ENCODE measurements around the gene CHRNE.

Gene CHRNE

GRCh38 chr17:4903051-4903818, at the start of gene CHRNE:
Gene CHRNE (minus strand): TSS chr17:4903098. CDS start chr17:4903063, 35 bp downstream.
- in situ Hi-C loops (cut with MboI; ENCODE audit: low sequenced_read_pairs): no loop called here

- in situ Hi-C loops (cut with MboI; ENCODE audit: low sequenced_read_pairs): no loop called here
These were observed 48.6 kb upstream of the CHRNE start for GRCh38 chr17:4951486-4951885.

- in situ Hi-C loops (cut with MboI; ENCODE audit: low sequenced_read_pairs): no loop called here
These were observed 47.9 kb upstream of the CHRNE start, which contains the start of gene ENO3 for GRCh38 chr17:4950746-4951204. Gene ENO3 (plus strand): TSS chr17:4951119. CDS start chr17:4951830, 711 bp downstream.

GRCh38 chr17:4950075-4950745, 47.3 kb upstream of the CHRNE start:
- in situ Hi-C loops (cut with MboI; ENCODE audit: low sequenced_read_pairs): no loop called here

DNA sequence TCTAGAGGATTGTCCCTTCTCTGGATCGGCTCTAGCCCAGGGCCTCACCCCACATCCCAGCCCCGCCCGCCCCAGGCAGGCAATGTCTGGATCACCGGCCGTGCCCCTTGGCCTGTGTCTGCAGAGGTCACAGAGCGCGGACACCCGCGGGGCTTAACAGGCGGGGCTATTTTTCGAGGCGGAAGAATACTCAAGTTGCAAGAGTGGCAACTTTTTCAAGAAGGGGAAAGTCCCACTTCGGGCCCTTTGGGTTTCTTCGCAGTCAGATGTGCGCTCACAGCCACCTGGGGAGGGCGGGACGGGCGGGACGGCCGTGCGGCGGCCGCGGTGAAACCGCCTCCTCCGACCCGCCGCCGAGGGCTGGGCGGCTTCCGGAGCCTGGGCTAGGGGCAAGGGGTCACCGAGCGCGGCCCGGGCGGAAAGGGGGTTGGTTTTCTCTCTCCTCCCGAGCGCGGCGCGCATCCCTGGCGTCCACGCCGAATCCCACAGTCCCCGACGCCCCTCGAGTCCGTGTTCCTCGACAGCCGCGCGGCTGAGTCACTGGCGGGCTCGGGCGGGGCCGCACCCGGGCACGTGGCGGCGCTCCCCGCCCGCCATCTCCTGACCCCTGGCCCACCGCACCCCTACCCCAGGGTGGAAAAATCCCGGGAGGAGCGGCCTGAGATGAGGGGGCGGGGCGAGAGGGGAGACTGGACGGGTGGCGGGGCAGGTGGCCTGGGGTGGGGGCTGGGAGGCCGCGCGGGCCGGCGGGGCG, 46.6 kb upstream of the CHRNE start:
- in situ Hi-C loops (cut with MboI; ENCODE audit: low sequenced_read_pairs): no loop called here

- in situ Hi-C loops (cut with MboI; ENCODE audit: low sequenced_read_pairs): no loop called here
These were observed 46.0 kb upstream of the CHRNE start for GRCh38 chr17:4948931-4949320.

DNA sequence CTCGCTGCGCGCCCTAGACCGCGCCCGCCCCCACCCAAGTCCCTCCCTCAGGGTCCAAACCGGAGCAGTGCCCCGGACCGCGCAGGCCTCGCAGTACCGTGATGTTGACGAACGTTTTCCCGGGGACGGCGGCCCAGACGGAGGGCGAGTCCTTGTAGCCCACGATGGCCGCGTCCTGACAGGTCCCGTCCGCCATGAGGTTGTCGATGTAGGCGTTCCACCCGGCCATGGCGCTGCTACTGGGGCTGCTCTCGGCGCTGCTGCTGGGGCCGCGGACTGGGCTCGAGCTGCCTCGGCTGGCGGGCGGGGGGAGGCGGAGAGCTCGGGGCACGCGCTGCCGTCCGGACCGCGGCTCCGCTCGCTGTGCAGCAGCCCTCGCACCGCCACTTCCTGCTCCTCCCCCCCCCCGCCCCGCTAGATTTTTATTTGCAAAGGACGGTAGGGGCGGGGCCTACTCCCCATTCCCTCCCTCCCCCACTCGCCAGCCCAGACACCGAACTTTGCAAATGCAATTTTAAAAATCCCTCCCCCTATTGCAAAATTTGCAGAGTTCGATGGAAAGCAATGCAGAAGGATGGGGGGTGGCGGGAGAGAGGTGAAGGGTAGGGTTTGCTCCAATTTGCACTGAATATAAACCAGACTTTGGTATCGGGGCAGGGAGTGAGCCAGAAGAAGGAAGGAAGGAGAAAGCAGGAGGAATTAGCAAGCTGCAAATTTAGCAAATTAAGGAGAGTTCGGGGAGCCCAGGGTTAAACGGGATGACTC, 45.5 kb upstream of the CHRNE start, which contains the start of gene PFN1:
TSS of gene PFN1 (minus strand) at position 365 of the 765 bp plus-strand sequence. CDS start at position 229, 136 bp downstream.
- in situ Hi-C loops (cut with MboI; ENCODE audit: low sequenced_read_pairs): no loop called here

- in situ Hi-C loops (cut with MboI; ENCODE audit: low sequenced_read_pairs): no loop called here
These were observed 44.7 kb upstream of the CHRNE start for GRCh38 chr17:4947411-4948165.

DNA sequence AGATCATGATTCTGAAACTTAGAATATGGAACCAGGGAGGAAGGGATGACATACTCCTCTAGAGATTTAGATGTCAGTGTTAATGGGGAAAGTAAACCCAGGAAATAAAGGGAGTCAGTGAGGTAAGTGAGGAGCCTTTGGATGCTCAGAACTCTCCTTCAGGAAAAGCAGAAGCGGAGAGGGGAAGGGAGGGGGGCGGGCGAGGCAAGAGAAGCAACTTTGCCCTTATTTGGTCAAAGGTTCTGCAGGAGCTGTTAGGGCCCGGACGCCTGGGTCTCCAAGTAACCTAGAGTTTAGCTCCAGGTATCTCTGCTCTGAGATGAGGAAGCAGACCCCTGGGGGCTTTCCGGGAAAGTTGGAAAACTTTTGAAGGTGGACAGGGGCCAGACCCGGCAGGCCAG, 44.1 kb upstream of the CHRNE start:
- in situ Hi-C loops (cut with MboI; ENCODE audit: low sequenced_read_pairs): no loop called here

DNA sequence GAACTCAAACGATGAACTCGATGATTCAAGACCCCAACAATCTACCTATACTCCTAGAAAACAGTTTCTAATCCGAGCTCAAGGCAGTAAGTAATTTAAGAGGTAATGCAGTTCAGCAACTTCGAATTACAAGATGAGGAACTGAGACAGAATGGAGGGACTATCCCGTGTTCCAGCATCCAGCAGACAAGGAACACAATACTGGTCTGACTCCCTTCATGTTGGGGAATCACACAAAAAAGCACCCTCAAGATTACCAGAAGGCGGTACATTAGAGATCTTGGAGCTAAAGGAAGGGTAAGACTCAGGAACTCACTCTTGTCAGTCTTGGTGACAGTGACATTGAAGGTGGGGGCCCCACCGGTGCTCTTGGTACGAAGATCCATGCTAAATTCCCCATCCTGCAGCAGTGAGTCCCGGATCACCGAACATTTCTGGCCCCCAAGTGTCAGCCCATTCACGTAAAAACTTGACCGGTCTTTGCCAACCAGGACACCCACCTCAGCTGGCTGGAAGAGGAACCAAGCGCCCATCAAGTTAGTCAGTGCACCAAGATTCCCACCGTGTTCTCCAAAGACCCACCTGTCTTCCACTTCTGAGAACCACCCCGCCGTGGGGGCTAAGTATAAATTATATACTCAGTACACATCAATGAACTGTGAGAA, 43.5 kb upstream of the CHRNE start:
- in situ Hi-C loops (cut with MboI; ENCODE audit: low sequenced_read_pairs): no loop called here

GRCh38 chr17:4945944-4946280, 43.0 kb upstream of the CHRNE start:
- in situ Hi-C loops (cut with MboI; ENCODE audit: low sequenced_read_pairs): no loop called here

DNA sequence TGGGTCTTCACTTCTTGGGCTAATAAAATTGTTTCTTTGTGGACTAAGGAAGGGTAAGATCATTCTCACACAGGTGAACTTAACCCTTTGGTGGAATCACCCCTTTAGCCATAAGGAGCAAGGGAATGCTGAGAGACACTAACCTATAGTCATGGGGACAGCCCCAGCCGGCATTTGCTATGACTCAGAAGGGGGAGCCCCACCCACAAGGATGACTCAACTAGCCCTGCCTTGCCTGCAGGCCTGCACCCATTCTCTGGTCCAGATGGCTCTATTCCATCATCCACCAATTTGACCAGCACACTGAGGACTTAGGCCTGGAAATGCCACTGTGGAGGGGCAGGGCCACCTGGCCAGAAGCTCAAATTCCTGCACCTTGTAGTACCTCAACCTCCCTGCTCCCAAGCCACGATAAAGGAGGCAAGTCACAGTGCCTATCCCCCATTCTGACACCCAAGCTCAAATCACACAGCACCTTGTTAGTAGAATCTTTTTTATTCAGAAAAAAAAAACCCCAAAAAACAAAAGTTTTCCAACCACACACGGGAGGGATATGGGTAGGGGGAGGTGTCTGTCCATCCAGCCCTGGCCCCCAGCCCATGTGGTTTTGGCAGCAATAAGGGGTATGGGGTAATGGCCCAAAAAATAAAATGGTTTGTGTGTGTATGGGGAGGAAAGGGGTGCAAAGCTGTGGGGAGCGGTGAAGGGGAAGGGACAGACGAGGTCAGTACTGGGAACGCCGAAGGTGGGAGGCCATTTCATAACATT, 42.5 kb upstream of the CHRNE start:
- in situ Hi-C loops (cut with MboI; ENCODE audit: low sequenced_read_pairs): no loop called here

DNA sequence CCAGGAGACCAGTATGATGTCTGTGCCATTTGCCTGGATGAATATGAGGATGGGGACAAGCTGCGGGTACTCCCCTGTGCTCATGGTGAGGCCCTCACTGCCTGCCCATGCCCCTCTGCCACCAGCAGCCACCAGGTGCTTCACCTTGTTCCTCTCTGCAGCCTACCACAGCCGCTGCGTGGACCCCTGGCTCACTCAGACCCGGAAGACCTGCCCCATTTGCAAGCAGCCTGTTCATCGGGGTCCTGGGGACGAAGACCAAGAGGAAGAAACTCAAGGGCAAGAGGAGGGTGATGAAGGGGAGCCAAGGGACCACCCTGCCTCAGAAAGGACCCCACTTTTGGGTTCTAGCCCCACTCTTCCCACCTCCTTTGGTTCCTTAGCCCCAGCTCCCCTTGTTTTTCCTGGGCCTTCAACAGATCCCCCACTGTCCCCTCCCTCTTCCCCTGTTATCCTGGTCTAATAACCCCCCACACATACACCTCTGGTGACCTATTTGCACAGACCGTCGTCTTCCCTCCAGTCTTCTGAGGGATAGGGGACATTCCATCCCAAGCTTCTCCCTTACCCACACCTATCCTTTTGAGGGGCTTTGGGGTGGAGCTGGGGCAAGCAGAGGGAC, 41.8 kb upstream of the CHRNE start:
- in situ Hi-C loops (cut with MboI; ENCODE audit: low sequenced_read_pairs): no loop called here

- in situ Hi-C loops (cut with MboI; ENCODE audit: low sequenced_read_pairs): no loop called here
These were observed 41.3 kb upstream of the CHRNE start for GRCh38 chr17:4944163-4944553.

DNA sequence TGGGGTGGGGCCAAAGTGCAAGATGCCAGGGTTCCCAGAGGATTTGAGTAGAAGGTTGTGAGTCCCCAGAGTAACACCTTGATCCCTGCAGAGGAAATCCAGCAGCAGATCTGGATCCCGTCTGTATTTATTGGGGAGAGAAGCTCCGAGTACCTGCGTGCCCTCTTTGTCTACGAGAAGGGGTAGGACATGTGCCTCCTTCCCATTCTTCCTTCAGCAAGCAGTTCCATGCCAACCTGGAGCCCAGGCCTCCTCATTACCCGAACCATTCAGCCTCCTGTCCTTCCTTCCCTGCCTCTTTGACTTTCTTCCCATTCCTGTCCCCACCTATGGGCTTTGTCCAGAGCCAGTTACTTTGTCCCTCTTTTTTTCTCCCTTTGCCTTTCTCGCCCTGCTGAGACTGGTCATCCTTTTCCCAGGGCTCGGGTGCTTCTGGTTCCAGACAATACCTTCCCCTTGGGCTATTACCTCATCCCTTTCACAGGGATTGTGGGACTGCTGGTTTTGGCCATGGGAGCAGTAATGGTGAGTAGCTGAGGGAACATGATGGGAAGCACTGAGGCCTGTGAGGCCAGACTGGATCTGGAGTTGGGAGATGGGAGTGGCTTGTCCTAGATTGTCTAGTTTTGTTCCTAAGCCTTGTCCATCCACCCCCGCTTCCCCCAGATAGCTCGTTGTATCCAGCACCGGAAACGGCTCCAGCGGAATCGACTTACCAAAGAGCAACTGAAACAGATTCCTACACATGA, 40.0 kb upstream of the CHRNE start:
- in situ Hi-C loops (cut with MboI; ENCODE audit: low sequenced_read_pairs): no loop called here

GRCh38 chr17:4941319-4941610, 38.4 kb upstream of the CHRNE start:
- in situ Hi-C loops (cut with MboI; ENCODE audit: low sequenced_read_pairs): no loop called here

DNA sequence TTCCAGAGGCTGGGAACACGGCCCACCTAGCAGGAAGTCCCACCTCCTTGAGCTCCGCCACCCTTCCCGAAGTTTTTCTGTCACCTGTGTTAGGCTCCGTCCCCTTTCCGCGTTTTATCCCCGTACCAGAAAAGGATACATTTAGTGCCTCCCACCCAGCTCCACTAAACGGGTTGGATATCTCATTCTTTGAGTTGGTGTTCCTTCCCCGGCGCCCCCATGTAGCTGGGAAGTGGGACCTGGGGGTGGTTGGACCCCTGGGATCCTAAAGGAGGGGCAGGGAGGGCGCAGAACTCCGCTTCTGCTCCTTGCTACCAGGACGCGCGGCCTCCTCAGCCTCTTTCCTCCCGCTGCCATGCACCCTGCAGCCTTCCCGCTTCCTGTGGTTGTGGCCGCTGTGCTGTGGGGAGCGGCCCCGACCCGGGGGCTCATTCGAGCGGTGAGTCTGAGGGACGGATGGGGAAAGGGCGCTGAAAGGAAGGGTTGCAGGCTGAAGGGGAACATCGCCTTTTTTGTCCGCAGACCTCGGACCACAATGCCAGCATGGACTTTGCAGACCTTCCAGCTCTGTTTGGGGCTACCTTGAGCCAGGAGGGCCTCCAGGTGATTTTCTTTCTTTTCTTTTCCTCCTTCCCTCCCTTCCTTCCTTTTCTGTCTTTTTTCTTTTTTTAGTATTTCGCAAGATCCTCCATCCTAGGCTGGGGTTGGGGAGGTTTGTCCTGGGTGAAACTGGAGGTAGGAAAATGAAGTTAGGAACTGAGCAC, 37.8 kb upstream of the CHRNE start:
- in situ Hi-C loops (cut with MboI; ENCODE audit: low sequenced_read_pairs): no loop called here

Measured in hTERT RPE-1 (cell line).